CD14-positive monocyte (primary cell): ENCODE results near the gene TNFAIP2. TPM values are rescaled to one million over a fixed set of nuclear protein-coding genes. Genes with fewer than 3 reads are reported as not detected.
A peak's percentile ranks its signal among the peaks of the same experiment; 100 is the strongest.

ENCODE experiments used
- DNase-seq, 3 donors: peaks; one replicate each; pipeline ENCODE4 v3.0.0-alpha.2; 2011 to 2022
- H2AFZ ChIP-seq: 2 replicates; pipeline ENCODE4 v1.6.0; 2012; ENCODE audit warnings: mild to moderate bottlenecking, low read depth, low read length, inconsistent platforms; ENCODE audit not compliant: insufficient read depth, poor library complexity, severe bottlenecking
- H3K27ac ChIP-seq, 2 donors: 1 replicate in 1 of 2; 2 replicates in 1 of 2; pipeline ENCODE4 v1.5.1; 2012 to 2013; ENCODE audit warnings: low read length in 2 of 2, control low read depth in 1 of 2, inconsistent platforms in 1 of 2, low read depth in 1 of 2, mild to moderate bottlenecking in 1 of 2
- H3K27me3 ChIP-seq, 2 donors: one replicate each; pipeline versions ENCODE4 v1.6.0 to v1.6.1; 2011 to 2013; ENCODE audit warnings: low read length in 2 of 2; ENCODE audit not compliant: control insufficient read depth in 2 of 2, insufficient read depth in 2 of 2
- H3K36me3 ChIP-seq, 2 donors: replicated peaks in 1 of 2; 1 replicate in 1 of 2; 2 replicates in 1 of 2; pipeline versions ENCODE4 v1.5.1 to v1.6.1; 2012 to 2013; ENCODE audit warnings: low read length in 2 of 2, control low read depth in 1 of 2, inconsistent platforms in 1 of 2, mild to moderate bottlenecking in 1 of 2; ENCODE audit not compliant: insufficient read depth in 2 of 2, control insufficient read depth in 1 of 2
- H3K4me1 ChIP-seq, 2 donors: 1 replicate in 1 of 2; 2 replicates in 1 of 2; pipeline versions ENCODE4 v1.5.1 to v1.6.1; 2012 to 2013; ENCODE audit warnings: low read length in 2 of 2, control low read depth in 1 of 2, inconsistent platforms in 1 of 2, mild to moderate bottlenecking in 1 of 2, moderate library complexity in 1 of 2; ENCODE audit not compliant: insufficient read depth in 2 of 2, control insufficient read depth in 1 of 2
- H3K4me2 ChIP-seq: replicated peaks from 2 replicates; pipeline ENCODE3; 2012; ENCODE audit warnings: low read length, moderate library complexity, mild to moderate bottlenecking; ENCODE audit not compliant: poor library complexity, severe bottlenecking; ENCODE audit errors: extremely low read depth
- H3K4me3 ChIP-seq, 3 experiments: fragments of 200-600 bp in 1 of 3; sonication (generic) in 1 of 3; replicated peaks in 1 of 3; 1 replicate in 2 of 3; 2 replicates in 1 of 3; pipeline ENCODE4 v1.5.1; 2011 to 2013; ENCODE audit warnings: low read length in 3 of 3, mild to moderate bottlenecking in 3 of 3, control low read depth in 2 of 3, low read depth in 2 of 3, inconsistent platforms in 1 of 3, moderate library complexity in 1 of 3
- H3K79me2 ChIP-seq: 2 replicates; pipeline ENCODE4 v1.6.0; 2012; ENCODE audit warnings: mild to moderate bottlenecking, control low read depth, inconsistent platforms, low read length, moderate library complexity; ENCODE audit not compliant: insufficient read depth
- H3K9ac ChIP-seq: 2 replicates; pipeline ENCODE4 v1.6.0; 2017; ENCODE audit warnings: low read length, mild to moderate bottlenecking; ENCODE audit not compliant: insufficient read depth, poor library complexity, severe bottlenecking
- H3K9me3 ChIP-seq, 2 donors: replicated peaks in 1 of 2; 1 replicate in 1 of 2; 2 replicates in 1 of 2; pipeline versions ENCODE4 v1.5.1 to v1.6.1; 2012 to 2013; ENCODE audit warnings: low read length in 2 of 2, control low read depth in 1 of 2; ENCODE audit not compliant: control insufficient read depth in 1 of 2, insufficient read depth in 1 of 2
- H4K20me1 ChIP-seq: 2 replicates; pipeline ENCODE4 v1.6.0; 2012; ENCODE audit warnings: mild to moderate bottlenecking, low read length, control low read depth, moderate library complexity; ENCODE audit not compliant: insufficient read depth
- H3K27ac Mint-ChIP-seq, 7 donors: one replicate each; pipeline ENCODE4 v1.8.0; 2020; ENCODE audit warnings: mild to moderate bottlenecking in 7 of 7, mixed read lengths in 7 of 7, moderate library complexity in 6 of 7, inconsistent platforms in 2 of 7
- H3K27me3 Mint-ChIP-seq, 3 donors: one replicate each; pipeline ENCODE4 v1.8.0; 2021 to 2022; ENCODE audit warnings: low read depth in 3 of 3, mild to moderate bottlenecking in 3 of 3, mixed read lengths in 3 of 3, moderate library complexity in 3 of 3, inconsistent platforms in 1 of 3
- H3K36me3 Mint-ChIP-seq, 2 donors: one replicate each; pipeline ENCODE4 v1.8.0; 2020; ENCODE audit warnings: mixed read lengths in 2 of 2, inconsistent platforms in 1 of 2, mild to moderate bottlenecking in 1 of 2
- H3K4me1 Mint-ChIP-seq: one replicate; pipeline ENCODE4 v1.8.0; 2020; ENCODE audit warnings: mild to moderate bottlenecking, mixed read lengths
- H3K4me3 Mint-ChIP-seq, 2 donors: one replicate each; pipeline ENCODE4 v1.8.0; 2020; ENCODE audit warnings: mild to moderate bottlenecking in 2 of 2, mixed read lengths in 2 of 2, moderate library complexity in 1 of 2
- H3K9me3 Mint-ChIP-seq, 7 donors: one replicate each; pipeline ENCODE4 v1.8.0; 2020 to 2022; ENCODE audit warnings: mixed read lengths in 7 of 7, mild to moderate bottlenecking in 6 of 7, moderate library complexity in 6 of 7, inconsistent platforms in 2 of 7
- CTCF ChIP-seq: fragments of 200-600 bp; IDR thresholded peaks from one replicate; pipeline ENCODE4 v1.8.0; 2022; ENCODE audit warnings: antibody characterized with exemption, mild to moderate bottlenecking
- WGBS: methylation state at CpG from one replicate; pipeline ENCODE4 v1.1.5; 2013; ENCODE audit warnings: missing lambda C conversion rate; ENCODE audit not compliant: insufficient coverage; 5-methylcytosine and 5-hydroxymethylcytosine counted together
- intact Hi-C, 2 donors: fragments of 100-400 bp; cut with micrococcal nuclease; formaldehyde crosslinking; loops; one replicate each; pipeline versions ENCODE4 v1.15.0 to v1.15.1; 2023
- polyA plus RNA-seq, 3 donors: library from polyadenylated mRNA; depleted of rRNA in 1 of 3; unstranded in 2 of 3; stranded (reverse) in 1 of 3; fragments of 300-500 nt in 2 of 3; fragments of >200 nt in 1 of 3; fragmentation: Illumina TruSeq in 2 of 3; gene quantifications; 1 replicate in 2 of 3; 2 replicates in 1 of 3; pipeline ENCODE4 v1.2.3, GENCODE V29; 2012 to 2021

Gene TNFAIP2
- polyA plus RNA-seq, 3 donors = 41.5 to 1,807 (median 50.8) TPM

GRCh38 chr14:103118018-103118662, 5.1 kb upstream of the TNFAIP2 start:
- intact Hi-C loops = loop anchor here in 1 of 2 donors (5.0 kb wide), 1 partner anchor 214 kb away; the partner anchor contains the start of gene EIF5
- Mint-ChIP-seq H3K27me3 (peaks cover 0 to 2% (median 0%) of the 10 kb centered on the region in 3 donors), H3K27ac (peak overlapping the region; percentile 96 to 99 (median 98)), H3K4me3 (peak overlapping the region; percentile 41 to 77), H3K9me3 (no peaks in the 10 kb centered on the region), H3K4me1 (peaks cover 81% of the 10 kb centered on the region), H3K36me3 (no peaks in the 10 kb centered on the region)
- Histone ChIP-seq H2AFZ (no peak overlapping the region), H3K27ac (peak overlapping the region; percentile 99), H3K27me3 (no peaks in the 10 kb centered on the region), H3K4me2 (peak overlapping the region; percentile 66), H3K36me3 (no peaks in the 10 kb centered on the region), H3K9me3 (no peaks in the 10 kb centered on the region), H3K4me1 (peaks cover 85 to 99% of the 10 kb centered on the region in 2 donors), H3K9ac (peak overlapping the region; percentile 76), H3K79me2 (peaks cover 19% of the 10 kb centered on the region), H4K20me1 (no peaks in the 10 kb centered on the region), H3K4me3 (peak overlapping the region in 1 of 3 experiments; percentile 60)
- WGBS = 0% methylated on average over 6 of the region's 10 CpGs
- peak; percentile 54 to 92 (median 75) for DNase-seq
- TF ChIP-seq CTCF = no peak

GRCh38 chr14:103118663-103119404, 4.4 kb upstream of the TNFAIP2 start:
- peak overlapping the region; percentile 95 for H3K9ac ChIP-seq

More at GRCh38 chr14:103118663-103119404, 4.4 kb upstream of the TNFAIP2 start:
- peak; percentile 99 to 100 (median 99) for DNase-seq
- H3K27me3 Mint-ChIP-seq = peaks cover 0 to 2% (median 0%) of the 10 kb centered on the region in 3 donors
- H3K79me2 ChIP-seq = peaks cover 25% of the 10 kb centered on the region
- no peak for TF ChIP-seq CTCF
- H3K4me1 Mint-ChIP-seq = peaks cover 74% of the 10 kb centered on the region
- H3K27ac Mint-ChIP-seq = peak overlapping the region; percentile 96 to 99 (median 98)
- intact Hi-C loops = loop anchor here in 1 of 2 donors (5.0 kb wide), 1 partner anchor 213 kb away; the partner anchor contains the start of gene EIF5
- H2AFZ ChIP-seq = no peak overlapping the region
- no peaks in the 10 kb centered on the region for H3K36me3 ChIP-seq
- H3K4me3 ChIP-seq = peak overlapping the region in 1 of 3 experiments; percentile 60
- peak overlapping the region; percentile 66 to 77 for H3K4me3 Mint-ChIP-seq
- H4K20me1 ChIP-seq = peaks cover 6% of the 10 kb centered on the region
- H3K9me3 Mint-ChIP-seq = no peaks in the 10 kb centered on the region
- H3K27me3 ChIP-seq = no peaks in the 10 kb centered on the region
- peak overlapping the region; percentile 99 for H3K27ac ChIP-seq
- 58% methylated on average over 5 of the region's 9 CpGs for WGBS
- H3K9me3 ChIP-seq = no peaks in the 10 kb centered on the region
- peaks cover 78 to 94% of the 10 kb centered on the region in 2 donors for H3K4me1 ChIP-seq
- peaks cover 0 to under 1% of the 10 kb centered on the region in 2 donors for H3K36me3 Mint-ChIP-seq
- H3K4me2 ChIP-seq = peak overlapping the region; percentile 66
